Liver (tissue), 9 donors: ENCODE results near the gene PYROXD2. TPM values are rescaled to one million over a fixed set of nuclear protein-coding genes. Genes with fewer than 3 reads are reported as not detected.

ENCODE experiments used
- DNase-seq: peaks from one replicate; pipeline ENCODE4 v3.0.0-alpha.2; 2017; ENCODE audit warnings: low spot score
- H3K27ac ChIP-seq, 2 donors: one replicate each; pipeline ENCODE4 v1.7.0; 2013; ENCODE audit warnings: inconsistent platforms in 2 of 2, low read length in 2 of 2, control low read depth in 1 of 2, low read depth in 1 of 2, mild to moderate bottlenecking in 1 of 2
- H3K27me3 ChIP-seq, 4 donors: one replicate each; pipeline versions ENCODE4 v1.6.1 to v1.7.0; 2013; ENCODE audit warnings: low read length in 3 of 4, inconsistent platforms in 1 of 4, mild to moderate bottlenecking in 1 of 4, moderate library complexity in 1 of 4; ENCODE audit not compliant: control insufficient read depth in 4 of 4, insufficient read depth in 4 of 4
- H3K36me3 ChIP-seq, 4 donors: one replicate each; pipeline versions ENCODE4 v1.6.1 to v1.7.0; 2013; ENCODE audit warnings: low read length in 3 of 4, mild to moderate bottlenecking in 3 of 4, low read depth in 1 of 4, moderate library complexity in 1 of 4; ENCODE audit not compliant: control insufficient read depth in 4 of 4, insufficient read depth in 3 of 4
- H3K4me1 ChIP-seq, 4 donors: one replicate each; pipeline versions ENCODE4 v1.6.1 to v1.7.0; 2013; ENCODE audit warnings: low read length in 3 of 4, mild to moderate bottlenecking in 3 of 4, moderate library complexity in 1 of 4; ENCODE audit not compliant: control insufficient read depth in 4 of 4, insufficient read depth in 4 of 4
- H3K4me3 ChIP-seq, 3 donors: one replicate each; pipeline versions ENCODE4 v1.6.1 to v1.7.0; 2013; ENCODE audit warnings: low read length in 3 of 3, control low read depth in 1 of 3, low read depth in 1 of 3, mild to moderate bottlenecking in 1 of 3
- H3K9ac ChIP-seq, 2 donors: one replicate each; pipeline ENCODE4 v1.7.0; 2013; ENCODE audit warnings: low read length in 2 of 2, mild to moderate bottlenecking in 2 of 2, moderate library complexity in 2 of 2, control low read depth in 1 of 2, low read depth in 1 of 2
- H3K9me3 ChIP-seq, 4 donors: one replicate each; pipeline versions ENCODE4 v1.6.1 to v1.7.0; 2013; ENCODE audit warnings: low read length in 3 of 4; ENCODE audit not compliant: control insufficient read depth in 4 of 4
- ATF3 ChIP-seq: IDR thresholded peaks from 2 replicates; pipeline ENCODE4 v1.6.1; 2016; ENCODE audit warnings: antibody characterized with exemption
- EGR1 ChIP-seq, 2 donors: IDR thresholded peaks; 2 replicates each; pipeline ENCODE4 v1.6.1; 2016 to 2018; ENCODE audit warnings: antibody characterized with exemption in 2 of 2, low read depth in 2 of 2
- FOXA1 ChIP-seq: IDR thresholded peaks from 2 replicates; pipeline ENCODE4 v1.6.1; 2016; ENCODE audit warnings: antibody characterized with exemption
- FOXA2 ChIP-seq: IDR thresholded peaks from 2 replicates; pipeline ENCODE4 v1.6.1; 2016; ENCODE audit warnings: antibody characterized with exemption
- GABPA ChIP-seq, 2 donors: IDR thresholded peaks in 1 of 2; conservative IDR thresholded peaks in 1 of 2; 2 replicates each; pipeline ENCODE4 v1.6.1; 2016; ENCODE audit warnings: antibody characterized with exemption in 2 of 2, mild to moderate bottlenecking in 1 of 2, moderate library complexity in 1 of 2
- HNF4A ChIP-seq, 2 donors: conservative IDR thresholded peaks; 2 replicates each; pipeline ENCODE4 v1.6.1; 2016; ENCODE audit warnings: antibody characterized with exemption in 2 of 2, mild to moderate bottlenecking in 2 of 2
- HNF4G ChIP-seq: IDR thresholded peaks from 2 replicates; pipeline ENCODE4 v1.6.1; 2016; ENCODE audit warnings: antibody characterized with exemption
- JUND ChIP-seq, 2 donors: IDR thresholded peaks; 2 replicates each; pipeline ENCODE4 v1.6.1; 2016; ENCODE audit warnings: antibody characterized with exemption in 2 of 2
- NR2F2 ChIP-seq: IDR thresholded peaks from 2 replicates; pipeline ENCODE4 v1.6.1; 2016; ENCODE audit warnings: antibody characterized with exemption
- RAD21 ChIP-seq, 2 donors: IDR thresholded peaks; 2 replicates each; pipeline ENCODE4 v1.6.1; 2016; ENCODE audit warnings: antibody characterized with exemption in 2 of 2, mild to moderate bottlenecking in 2 of 2
- RXRA ChIP-seq, 2 donors: IDR thresholded peaks; 2 replicates each; pipeline ENCODE4 v1.6.1; 2017 to 2018; ENCODE audit warnings: antibody characterized with exemption in 2 of 2, mild to moderate bottlenecking in 1 of 2
- SP1 ChIP-seq: IDR thresholded peaks from 2 replicates; pipeline ENCODE4 v1.6.1; 2018; ENCODE audit warnings: antibody characterized with exemption, mild to moderate bottlenecking
- ZBTB33 ChIP-seq: IDR thresholded peaks from 2 replicates; pipeline ENCODE4 v1.6.1; 2016; ENCODE audit warnings: antibody characterized with exemption
- WGBS: extraction: QIAGEN DNeasy Blood & Tissue Kit; methylation state at CpG from one replicate; pipeline ENCODE4 v1.1.7; 2013; 5-methylcytosine and 5-hydroxymethylcytosine counted together
- polyA plus RNA-seq, 2 donors: library from polyadenylated mRNA; stranded (reverse) in 1 of 2; unstranded in 1 of 2; fragments of 200-250 nt in 1 of 2; fragments of >200 nt in 1 of 2; fragmentation: Nextera tagmentation in 1 of 2; extraction: Ambion mirVana in 1 of 2; gene quantifications; one replicate each; pipeline versions ENCODE4 v1.2.1 to v1.2.3, GENCODE V29; 2013 to 2015
- total RNA-seq, 2 donors: library from RNA; depleted of rRNA; stranded (reverse); fragments of >200 nt; gene quantifications; one replicate each; pipeline ENCODE4 v1.2.3, GENCODE V29; 2014
- donor health status: healthy.
- donor health status: healthy.
- donor health status: healthy.
- donor health status: healthy.
- donor health status: healthy.

PYROXD2 gene
- total and polyA plus RNA-seq, 4 donors: 2.3 to 9.0 (median 4.5) TPM

GRCh38 chr10:98430427-98430826 lies 15.4 kb upstream of the PYROXD2 start:
- H3K9ac ChIP-seq: no peak overlapping the region
- H3K4me1 ChIP-seq: no peaks in the 10 kb centered on the region
- no peak overlapping the region for H3K4me3 ChIP-seq
- 99% methylated on average over 8 of the region's 8 CpGs for WGBS
- peak; percentile 30 for DNase-seq
- TF ChIP-seq NR2F2: no peak
- no peak for TF ChIP-seq HNF4A (conservative IDR thresholded peaks at IDR 0.05)
- TF ChIP-seq JUND (IDR thresholded peaks at IDR 0.05): no peak
- no peak for TF ChIP-seq ZBTB33
- no peak for TF ChIP-seq RAD21 (IDR thresholded peaks at IDR 0.05)
- no peak for TF ChIP-seq EGR1 (IDR thresholded peaks at IDR 0.05; ENCODE audit: low read depth in 2 of 2)
- H3K27ac ChIP-seq: no peak overlapping the region
- H3K9me3 ChIP-seq: no peaks in the 10 kb centered on the region
- H3K36me3 ChIP-seq: peaks cover 32 to 62% (median 48%) of the 10 kb centered on the region in 4 donors
- H3K27me3 ChIP-seq: no peaks in the 10 kb centered on the region

- Histone ChIP-seq H3K9me3 (no peaks in the 10 kb centered on the region), H3K4me3 (no peak overlapping the region), H3K27ac (no peak overlapping the region), H3K9ac (no peak overlapping the region), H3K4me1 (no peaks in the 10 kb centered on the region), H3K36me3 (peaks cover 26 to 53% (median 40%) of the 10 kb centered on the region in 4 donors), H3K27me3 (no peaks in the 10 kb centered on the region)
- 98% methylated on average over 22 of the region's 22 CpGs for WGBS
- no peak for DNase-seq
- TF ChIP-seq ATF3 (no peak), HNF4G (no peak), HNF4A (conservative IDR thresholded peaks at IDR 0.05) (no peak), FOXA2 (no peak), NR2F2 (no peak)
Measured at GRCh38 chr10:98429320-98430072, 14.5 kb upstream of the PYROXD2 start.

GRCh38 chr10:98427011-98427515 lies 12.1 kb upstream of the PYROXD2 start:
- no peak overlapping the region for H3K9ac ChIP-seq
- H3K9me3 ChIP-seq: no peaks in the 10 kb centered on the region
- 89% methylated on average over 7 of the region's 7 CpGs for WGBS
- no peak for TF ChIP-seq GABPA (IDR thresholded peaks at IDR 0.05 in 1 of 2, conservative IDR thresholded peaks at IDR 0.05 in 1 of 2)
- TF ChIP-seq ATF3: no peak
- TF ChIP-seq HNF4A (conservative IDR thresholded peaks at IDR 0.05): no peak
- no peak for TF ChIP-seq ZBTB33
- TF ChIP-seq FOXA2: no peak
- no peak for TF ChIP-seq SP1
- no peak for TF ChIP-seq RXRA (IDR thresholded peaks at IDR 0.05)
- TF ChIP-seq FOXA1: no peak
- H3K4me3 ChIP-seq: no peak overlapping the region
- DNase-seq: no peak
- H3K27me3 ChIP-seq: no peaks in the 10 kb centered on the region
- peaks cover 21 to 45% (median 31%) of the 10 kb centered on the region in 4 donors for H3K36me3 ChIP-seq
- H3K4me1 ChIP-seq: no peaks in the 10 kb centered on the region
- H3K27ac ChIP-seq: no peak overlapping the region
